GM19455 (cell line): Measurements from ENCODE around the gene NELL2.
A peak's percentile ranks its signal among the peaks of the same experiment; 100 is the strongest.
"Not testable (repeated sequence)": the region's sequence is repeated elsewhere in the genome, so short reads cannot be mapped to it uniquely, and the experiment has no call there.

ENCODE experiments used
- ATAC-seq: cut with Tn5 transposase; IDR thresholded peaks from one replicate; pipeline ENCODE4 v1.9.1; 2021; ENCODE audit not compliant: unreplicated experiment

Gene NELL2

GRCh38 chr12:44847888-44848702 is 28.0 kb downstream of the NELL2 start:
- ATAC-seq, result peak; percentile 90

- peak; percentile 26 for ATAC-seq
These were observed 28.7 kb downstream of the NELL2 start for GRCh38 chr12:44847403-44847802.

GRCh38 chr12:44846826-44847225 is 29.3 kb downstream of the NELL2 start:
- no peak for ATAC-seq

- no peak for ATAC-seq
These were observed 33.4 kb downstream of the NELL2 start for GRCh38 chr12:44842669-44843068.

GRCh38 chr12:44839785-44840184 is 36.3 kb downstream of the NELL2 start:
- ATAC-seq, result no peak

GRCh38 chr12:44837114-44837755 is 38.9 kb downstream of the NELL2 start:
- ATAC-seq, result no peak

- no peak for ATAC-seq
These were observed 40.3 kb downstream of the NELL2 start for GRCh38 chr12:44835641-44836379.

GRCh38 chr12:44834996-44835395 is 41.1 kb downstream of the NELL2 start:
- not testable (repeated sequence) for ATAC-seq

GRCh38 chr12:44833561-44833960 is 42.6 kb downstream of the NELL2 start:
- no peak for ATAC-seq

GRCh38 chr12:44830566-44831055 is 45.5 kb downstream of the NELL2 start:
- ATAC-seq, result no peak

GRCh38 chr12:44829045-44829444 is 47.1 kb downstream of the NELL2 start:
- no peak for ATAC-seq

- ATAC-seq, result no peak
These were observed 48.2 kb downstream of the NELL2 start for GRCh38 chr12:44827832-44828438.

- not testable (repeated sequence) for ATAC-seq
These were observed 54.4 kb downstream of the NELL2 start for GRCh38 chr12:44821702-44822101.

GRCh38 chr12:44819884-44820283 is 56.2 kb downstream of the NELL2 start:
- no peak for ATAC-seq

- ATAC-seq, result no peak
These were observed 58.4 kb downstream of the NELL2 start for GRCh38 chr12:44817687-44818086.

GRCh38 chr12:44816446-44817017 is 59.6 kb downstream of the NELL2 start:
- ATAC-seq, result no peak

- no peak for ATAC-seq
These were observed 64.1 kb downstream of the NELL2 start for GRCh38 chr12:44812062-44812461.

- no peak for ATAC-seq
These were observed 72.0 kb downstream of the NELL2 start for GRCh38 chr12:44804068-44804467.

GRCh38 chr12:44795970-44796369 is 80.1 kb downstream of the NELL2 start:
- no peak for ATAC-seq

- no peak for ATAC-seq
These were observed 87.4 kb downstream of the NELL2 start for GRCh38 chr12:44788731-44789130.
